DND-41 (cell line): ENCODE measurements around the gene GXYLT1.

Source experiments
- EZH2 ChIP-seq: IDR thresholded peaks from 3 replicates; pipeline ENCODE4 v1.6.1; 2012; ENCODE audit warnings: borderline replicate concordance, low read depth, mild to moderate bottlenecking, moderate library complexity, low read length, inconsistent platforms; ENCODE audit not compliant: severe bottlenecking
- TF ChIP-seq, protein P1 (sequence below): IDR thresholded peaks from 2 replicates; pipeline ENCODE4 v1.5.1; 2012; ENCODE audit warnings: borderline replicate concordance, low read length, moderate library complexity, mild to moderate bottlenecking; ENCODE audit not compliant: poor library complexity, severe bottlenecking; ENCODE audit errors: extremely low read depth

DNA sequence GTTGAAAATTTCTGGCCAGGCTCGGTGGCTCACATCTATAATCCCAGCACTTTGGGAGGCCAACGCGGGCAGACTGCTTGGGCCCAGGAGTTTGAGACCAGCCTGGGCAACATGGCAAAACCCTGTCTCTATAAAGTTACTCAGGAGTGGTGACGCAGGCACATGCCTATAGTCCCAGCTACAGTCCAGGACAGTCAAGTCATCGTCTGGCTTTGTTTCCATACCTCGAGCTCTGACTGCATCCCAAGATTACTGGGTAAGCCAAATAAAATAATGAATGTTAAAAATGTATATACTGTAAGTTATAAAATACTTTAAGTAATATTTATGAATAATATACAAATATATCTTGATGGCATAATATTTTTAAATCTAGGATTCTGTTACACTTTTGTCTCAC, 23.0 kb upstream of the GXYLT1 start:
- TF ChIP-seq, protein P1, sequence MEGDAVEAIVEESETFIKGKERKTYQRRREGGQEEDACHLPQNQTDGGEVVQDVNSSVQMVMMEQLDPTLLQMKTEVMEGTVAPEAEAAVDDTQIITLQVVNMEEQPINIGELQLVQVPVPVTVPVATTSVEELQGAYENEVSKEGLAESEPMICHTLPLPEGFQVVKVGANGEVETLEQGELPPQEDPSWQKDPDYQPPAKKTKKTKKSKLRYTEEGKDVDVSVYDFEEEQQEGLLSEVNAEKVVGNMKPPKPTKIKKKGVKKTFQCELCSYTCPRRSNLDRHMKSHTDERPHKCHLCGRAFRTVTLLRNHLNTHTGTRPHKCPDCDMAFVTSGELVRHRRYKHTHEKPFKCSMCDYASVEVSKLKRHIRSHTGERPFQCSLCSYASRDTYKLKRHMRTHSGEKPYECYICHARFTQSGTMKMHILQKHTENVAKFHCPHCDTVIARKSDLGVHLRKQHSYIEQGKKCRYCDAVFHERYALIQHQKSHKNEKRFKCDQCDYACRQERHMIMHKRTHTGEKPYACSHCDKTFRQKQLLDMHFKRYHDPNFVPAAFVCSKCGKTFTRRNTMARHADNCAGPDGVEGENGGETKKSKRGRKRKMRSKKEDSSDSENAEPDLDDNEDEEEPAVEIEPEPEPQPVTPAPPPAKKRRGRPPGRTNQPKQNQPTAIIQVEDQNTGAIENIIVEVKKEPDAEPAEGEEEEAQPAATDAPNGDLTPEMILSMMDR = no peak
- no peak for TF ChIP-seq EZH2
